ENCODE measurements around the gene TMPRSS9.

Gene TMPRSS9

DNA sequence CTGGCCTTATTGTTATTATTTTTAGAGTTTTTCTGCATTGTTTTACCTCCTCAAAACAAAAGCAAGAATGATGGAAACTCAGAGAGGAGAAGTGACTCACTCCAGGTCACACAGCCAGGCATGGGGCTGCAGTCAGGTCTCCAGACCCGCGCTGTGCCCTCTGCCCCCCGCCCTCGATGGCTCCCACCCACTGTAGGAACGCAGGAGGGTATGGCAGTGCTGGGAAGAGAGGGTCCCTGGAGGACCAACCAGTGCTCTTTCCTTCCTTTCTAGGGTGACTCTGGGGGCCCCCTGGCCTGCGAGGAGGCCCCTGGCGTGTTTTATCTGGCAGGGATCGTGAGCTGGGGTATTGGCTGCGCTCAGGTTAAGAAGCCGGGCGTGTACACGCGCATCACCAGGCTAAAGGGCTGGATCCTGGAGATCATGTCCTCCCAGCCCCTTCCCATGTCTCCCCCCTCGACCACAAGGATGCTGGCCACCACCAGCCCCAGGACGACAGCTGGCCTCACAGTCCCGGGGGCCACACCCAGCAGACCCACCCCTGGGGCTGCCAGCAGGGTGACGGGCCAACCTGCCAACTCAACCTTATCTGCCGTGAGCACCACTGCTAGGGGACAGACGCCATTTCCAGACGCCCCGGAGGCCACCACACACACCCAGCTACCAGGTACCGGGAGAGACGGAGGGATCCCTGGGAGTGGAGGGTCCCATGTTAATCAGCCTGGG lies 61.7 kb downstream of the TMPRSS9 start:
- no peak for DNase-seq (ENCODE audit: low spot score)

DNA sequence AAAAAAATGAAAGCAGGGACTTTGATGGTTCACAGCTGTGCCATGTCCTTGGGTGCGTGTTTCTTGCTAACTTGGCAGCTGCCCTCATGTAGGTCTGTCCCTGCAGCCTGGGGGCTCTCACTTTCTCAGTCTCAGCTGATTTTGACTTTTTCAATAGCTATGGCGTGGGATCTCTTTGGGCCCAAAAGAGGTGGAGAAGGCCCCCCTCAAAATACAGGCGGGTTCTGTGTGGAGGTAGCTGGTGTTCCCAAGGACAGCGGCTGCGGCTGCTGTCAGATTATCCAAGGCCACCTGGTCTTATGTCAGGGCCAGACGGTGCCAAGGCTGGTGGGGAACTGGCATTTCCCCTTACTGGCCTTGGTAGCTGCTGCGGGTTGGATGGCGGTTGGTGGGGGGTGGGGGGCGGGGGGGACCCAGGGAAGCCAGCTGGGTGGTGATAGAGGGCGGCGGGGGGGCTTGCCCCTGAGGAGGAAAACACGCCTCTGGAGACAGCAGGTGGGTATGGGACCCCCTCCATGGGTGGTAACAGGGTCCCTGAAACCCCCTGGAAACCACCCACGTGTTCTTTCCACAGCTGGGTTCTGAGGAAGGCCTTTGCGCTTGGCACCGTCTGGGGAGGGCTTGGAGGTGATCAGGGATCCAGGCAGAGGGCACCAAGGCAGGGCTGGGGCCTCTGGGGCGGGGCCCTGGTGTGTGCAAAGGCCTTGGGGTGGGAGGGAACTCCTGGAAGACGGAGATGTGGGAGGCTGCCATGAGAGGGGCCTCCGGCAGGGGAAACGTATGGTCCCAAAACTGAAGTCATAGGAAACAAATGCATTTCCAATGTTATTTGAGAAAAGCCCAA lies 63.2 kb downstream of the TMPRSS9 start:
- no peak for DNase-seq (ENCODE audit: low spot score)

DNA sequence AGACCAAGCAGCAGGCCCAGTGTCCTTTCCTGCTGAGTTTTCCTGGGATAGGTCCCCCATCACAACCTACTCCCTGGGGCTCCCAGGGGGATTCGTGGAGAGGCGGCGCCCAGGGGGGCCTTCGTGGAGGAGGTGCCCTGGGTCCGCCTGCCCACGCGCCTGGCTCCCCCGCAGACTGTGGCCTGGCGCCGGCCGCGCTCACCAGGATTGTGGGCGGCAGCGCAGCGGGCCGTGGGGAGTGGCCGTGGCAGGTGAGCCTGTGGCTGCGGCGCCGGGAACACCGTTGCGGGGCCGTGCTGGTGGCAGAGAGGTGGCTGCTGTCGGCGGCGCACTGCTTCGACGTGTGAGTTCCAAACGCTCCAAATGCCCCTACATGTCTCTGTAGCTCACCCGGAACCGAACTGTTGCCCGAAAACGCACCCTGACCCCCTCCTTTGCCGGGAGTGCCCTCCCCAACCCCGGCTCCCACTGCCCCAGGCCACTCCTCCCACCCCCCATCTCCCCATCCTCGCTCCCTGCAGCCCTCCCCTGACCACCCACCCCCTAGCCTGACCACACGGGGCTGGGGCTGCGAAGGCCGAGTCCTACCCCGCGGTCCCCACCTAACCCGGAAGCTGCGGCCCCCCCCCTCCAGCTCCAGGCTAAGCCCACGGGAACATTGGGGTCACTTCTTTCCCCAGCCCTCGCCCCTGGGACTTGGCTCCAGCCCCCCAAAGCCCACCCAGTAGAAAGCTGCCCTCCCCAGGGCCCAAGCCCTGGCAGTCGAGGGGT lies 64.0 kb downstream of the TMPRSS9 start:
- no peak for DNase-seq (ENCODE audit: low spot score)

DNA sequence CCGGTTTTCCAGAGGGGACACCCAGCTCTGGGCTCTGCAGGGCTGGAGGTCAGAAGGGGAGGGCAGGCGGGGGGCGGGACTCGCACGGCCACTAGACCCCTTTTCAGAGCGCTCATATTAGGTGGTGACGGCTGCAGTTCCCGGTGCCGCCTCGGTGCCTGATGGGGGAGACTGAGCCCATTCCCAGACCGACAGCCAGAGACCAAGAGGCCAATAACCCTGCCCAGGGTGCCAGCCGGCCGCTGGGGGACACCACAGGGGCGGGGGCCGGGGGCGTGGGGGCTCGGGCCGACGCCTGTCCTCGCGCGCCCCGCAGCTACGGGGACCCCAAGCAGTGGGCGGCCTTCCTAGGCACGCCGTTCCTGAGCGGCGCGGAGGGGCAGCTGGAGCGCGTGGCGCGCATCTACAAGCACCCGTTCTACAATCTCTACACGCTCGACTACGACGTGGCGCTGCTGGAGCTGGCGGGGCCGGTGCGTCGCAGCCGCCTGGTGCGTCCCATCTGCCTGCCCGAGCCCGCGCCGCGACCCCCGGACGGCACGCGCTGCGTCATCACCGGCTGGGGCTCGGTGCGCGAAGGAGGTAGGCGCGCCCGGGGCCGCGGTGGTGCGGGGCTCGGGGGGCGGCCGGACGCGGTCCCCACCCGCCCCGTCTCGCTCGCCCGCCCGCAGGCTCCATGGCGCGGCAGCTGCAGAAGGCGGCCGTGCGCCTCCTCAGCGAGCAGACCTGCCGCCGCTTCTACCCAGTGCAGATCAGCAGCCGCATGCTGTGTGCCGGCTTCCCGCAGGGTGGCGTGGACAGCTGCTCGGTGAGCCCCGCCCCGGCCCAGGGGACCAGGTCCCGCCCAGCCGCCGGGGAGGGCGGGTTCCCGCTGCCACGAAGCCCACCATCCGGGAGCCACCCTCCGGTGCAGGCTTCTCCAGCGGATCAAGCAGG lies 64.9 kb downstream of the TMPRSS9 start:
- peak; percentile 83 for DNase-seq (ENCODE audit: low spot score)

DNA sequence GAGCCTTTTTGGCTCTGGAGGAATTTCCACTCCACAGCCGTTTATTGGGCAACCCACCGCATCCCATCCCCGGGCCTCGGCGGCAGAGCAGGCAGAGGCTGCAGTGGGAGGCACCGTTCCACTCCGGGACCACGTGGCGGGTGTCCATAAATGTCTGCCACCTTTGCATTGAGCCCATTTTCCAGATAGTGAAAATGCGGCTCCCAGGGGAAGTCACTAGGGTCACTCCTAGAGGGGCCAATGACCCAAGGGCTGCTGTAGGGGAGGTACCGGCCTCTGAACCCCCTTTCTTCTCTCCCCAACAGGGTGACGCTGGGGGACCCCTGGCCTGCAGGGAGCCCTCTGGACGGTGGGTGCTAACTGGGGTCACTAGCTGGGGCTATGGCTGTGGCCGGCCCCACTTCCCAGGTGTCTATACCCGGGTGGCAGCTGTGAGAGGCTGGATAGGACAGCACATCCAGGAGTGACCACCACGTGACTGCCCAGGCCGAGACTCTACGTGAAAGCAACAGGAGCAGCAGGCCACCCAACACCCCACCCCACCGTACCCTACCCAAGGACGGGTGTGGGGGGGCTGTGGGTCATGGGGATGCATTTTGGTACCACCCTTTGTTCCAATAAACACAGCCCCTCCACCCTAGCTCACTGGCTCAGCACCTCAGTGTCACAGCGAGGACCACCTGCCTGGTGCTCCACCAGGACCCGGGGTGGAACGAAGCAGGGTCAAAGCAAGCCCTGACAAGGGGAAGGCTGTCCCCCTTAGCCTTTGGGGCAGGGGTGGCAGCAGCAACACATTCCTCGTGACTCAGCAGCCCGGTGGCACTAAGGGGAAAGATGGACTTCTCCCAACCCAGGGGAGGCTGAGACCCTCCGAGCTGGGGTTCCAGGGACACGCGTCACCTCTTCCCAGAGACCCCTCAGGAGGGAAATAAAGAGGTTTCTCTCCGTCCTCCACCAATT lies 65.8 kb downstream of the TMPRSS9 start:
- no peak for DNase-seq (ENCODE audit: low spot score)

DNA sequence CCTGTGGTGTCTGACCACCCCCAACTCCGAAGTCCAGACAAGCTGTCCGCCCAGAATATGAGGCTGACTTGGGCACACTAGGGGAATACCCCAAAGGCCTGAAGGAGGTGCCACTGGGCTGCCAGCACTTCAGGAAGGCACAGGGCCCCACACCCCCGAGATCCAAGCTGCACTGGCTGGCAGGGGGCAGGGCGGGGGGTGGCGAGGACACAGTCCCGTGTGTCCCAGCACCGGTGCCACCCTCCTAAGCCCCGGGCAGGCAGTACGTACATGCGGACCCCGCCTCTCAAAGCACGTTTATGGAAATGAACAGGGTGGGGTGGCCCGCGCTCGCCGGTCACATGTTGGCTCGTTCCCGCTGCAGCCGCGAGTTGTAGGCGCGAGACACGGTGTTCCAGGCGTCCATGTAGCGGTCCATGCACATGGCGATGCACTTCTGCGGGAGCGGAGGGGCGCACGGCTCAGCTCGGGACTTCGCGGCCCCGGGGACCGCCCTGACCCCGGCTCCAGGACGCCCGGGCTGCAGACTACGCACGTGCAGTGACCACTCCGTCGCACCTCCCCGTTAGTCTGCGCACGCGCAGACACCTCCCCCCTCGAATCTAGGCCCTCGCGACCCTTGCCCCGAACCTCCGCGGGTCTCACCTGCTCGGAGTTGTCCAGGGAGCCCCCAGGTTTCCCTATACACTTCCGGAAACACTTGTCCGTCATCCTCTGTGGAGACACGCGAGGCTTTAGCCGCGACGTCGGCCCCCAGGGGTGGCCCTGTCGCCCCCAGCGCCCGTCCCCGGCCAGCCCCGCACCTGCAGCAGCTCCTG lies 66.8 kb downstream of the TMPRSS9 start:
- DNase-seq (ENCODE audit: low spot score), result no peak

DNA sequence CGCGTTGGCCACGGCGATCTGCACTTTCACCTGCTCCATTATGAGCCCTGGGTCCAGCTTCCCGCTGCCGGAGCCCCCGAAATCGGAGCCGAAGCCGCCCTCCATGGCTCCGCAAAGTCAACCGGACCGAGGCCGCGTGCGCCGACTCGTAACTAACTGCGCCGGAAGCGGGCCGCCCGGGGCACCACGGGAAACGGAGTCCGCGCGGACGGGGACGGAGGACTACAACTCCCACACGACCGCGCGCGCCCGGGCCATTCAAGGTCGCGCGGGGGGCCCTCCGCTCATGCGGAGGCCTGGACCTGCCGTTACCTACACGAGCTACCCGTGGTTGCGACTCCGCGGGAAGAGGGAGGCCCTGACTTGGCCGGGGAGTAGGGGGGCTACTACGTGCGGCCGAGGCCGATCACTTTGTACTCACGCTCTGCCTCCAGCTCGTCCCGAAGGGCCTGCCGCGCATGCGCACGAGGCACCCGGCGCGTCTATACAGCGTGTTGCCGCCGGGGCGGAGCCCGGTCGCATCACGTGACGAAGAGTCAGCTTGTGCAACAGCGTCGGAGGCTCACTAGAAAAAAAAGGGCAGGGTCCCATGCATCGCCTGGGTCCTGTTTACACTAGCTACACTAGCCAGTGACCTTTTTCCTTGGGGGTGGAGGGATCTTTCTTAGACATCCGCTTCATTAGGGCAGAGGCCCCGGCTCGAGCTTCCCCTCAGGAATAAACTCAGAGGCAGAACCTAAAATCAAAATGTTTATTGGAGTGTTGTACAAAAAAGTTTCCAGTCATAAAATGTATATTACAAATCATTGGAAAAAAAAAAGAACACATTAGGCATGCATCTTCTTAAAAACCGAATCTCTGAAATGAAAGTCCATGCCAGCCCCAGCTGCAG lies 67.6 kb downstream of the TMPRSS9 start, which contains the start of gene TIMM13:
TIMM13 (minus strand) TSS at position 158 of the 892 bp plus-strand sequence; CDS start at position 105, 53 bp downstream.
- DNase-seq (ENCODE audit: low spot score), result peak; percentile 99

DNA sequence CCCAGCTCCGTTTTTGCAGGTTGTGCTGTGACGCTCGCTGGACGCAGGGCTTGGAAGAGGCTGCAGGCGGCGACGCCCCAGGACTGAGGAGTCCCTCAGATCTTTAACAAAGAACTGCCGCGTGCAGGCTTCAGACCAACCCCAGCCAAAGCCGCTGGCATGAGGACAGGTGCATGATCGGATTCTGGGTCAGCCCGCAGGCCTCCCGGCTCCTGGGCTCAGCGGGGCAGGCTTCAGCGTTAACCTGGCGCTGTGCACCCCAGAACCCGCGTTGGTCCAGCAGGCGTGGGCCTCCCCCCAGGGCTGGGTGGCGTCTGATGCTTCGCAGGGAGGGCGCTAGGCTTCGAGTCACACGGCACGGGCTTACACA lies 68.2 kb downstream of the TMPRSS9 start:
- DNase-seq (ENCODE audit: low spot score), result no peak

DNA sequence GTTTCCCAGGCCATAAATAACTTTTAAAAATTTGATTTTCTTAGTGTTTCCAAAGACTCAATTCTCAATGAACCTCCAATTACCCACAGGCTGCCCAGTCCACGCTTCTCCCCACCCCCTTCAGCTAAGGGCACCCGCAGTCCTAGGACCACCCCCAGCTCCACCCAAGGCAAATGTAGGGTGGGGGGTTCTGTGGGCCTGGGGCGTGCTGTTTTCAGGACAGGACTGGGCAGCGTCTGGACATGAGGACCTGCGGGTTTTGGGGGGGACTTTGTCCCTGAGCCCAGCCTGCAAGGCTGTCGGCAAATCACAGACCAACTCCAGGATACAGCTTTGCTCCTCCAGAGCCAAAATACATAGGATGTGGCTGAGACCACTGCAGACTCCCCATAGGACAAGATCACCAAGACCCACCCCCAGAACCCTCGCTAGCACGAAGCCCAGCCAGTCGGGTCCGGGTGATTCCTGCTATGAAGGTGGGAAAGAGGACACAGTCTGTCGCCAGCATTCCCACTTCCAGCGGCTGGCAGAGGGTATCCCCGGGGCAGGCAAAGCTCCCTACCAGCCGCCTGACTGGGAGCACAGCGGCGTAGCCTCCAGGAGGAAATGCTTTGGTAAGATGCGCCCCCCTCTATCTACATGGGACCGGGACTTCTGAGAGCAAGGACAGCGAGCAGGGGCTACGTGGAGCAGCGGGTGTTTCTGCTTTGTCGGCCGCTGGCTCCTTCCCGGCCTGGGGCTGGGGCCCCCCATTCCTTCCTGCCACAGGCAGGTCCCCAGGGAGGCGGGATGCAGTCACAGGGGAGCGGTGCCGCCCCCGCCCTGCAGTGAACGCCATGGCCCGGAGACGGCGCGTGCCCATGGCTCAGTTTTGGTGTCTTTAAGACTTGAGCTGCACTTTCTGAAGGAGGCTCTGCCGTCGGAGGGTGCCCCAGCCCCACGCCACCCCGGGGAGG lies 69.0 kb downstream of the TMPRSS9 start:
- DNase-seq (ENCODE audit: low spot score), result no peak

DNA sequence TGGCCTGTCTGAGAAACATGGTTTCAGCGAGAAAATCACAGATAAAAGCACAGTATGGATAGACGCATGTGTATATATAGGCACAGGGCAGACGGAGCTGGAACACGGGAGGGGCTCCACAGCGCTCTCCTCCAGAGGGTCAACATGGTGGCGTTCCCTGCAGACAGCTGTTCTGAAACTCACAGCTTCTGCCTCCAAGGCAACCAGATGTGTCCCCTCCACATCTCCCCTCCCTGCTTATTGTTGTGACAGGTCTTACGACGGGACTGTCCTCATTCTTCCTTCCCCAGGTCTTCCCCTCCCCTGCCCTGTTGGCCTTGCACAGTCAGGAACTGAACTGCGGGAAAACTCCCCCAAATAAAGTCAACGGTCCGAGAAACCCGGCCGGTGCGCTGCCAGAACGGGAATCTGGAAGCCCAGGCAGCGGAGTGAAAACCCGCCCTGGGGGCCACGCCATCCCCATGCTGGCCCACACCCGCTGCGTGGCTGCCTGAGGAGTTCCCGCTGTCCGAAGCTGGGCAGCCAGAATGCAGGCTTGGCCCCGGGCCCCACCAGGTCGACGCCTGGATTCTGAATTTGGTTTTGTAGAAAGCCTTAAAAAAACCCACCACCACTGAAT lies 70.0 kb downstream of the TMPRSS9 start:
- DNase-seq (ENCODE audit: low spot score), result no peak

DNA sequence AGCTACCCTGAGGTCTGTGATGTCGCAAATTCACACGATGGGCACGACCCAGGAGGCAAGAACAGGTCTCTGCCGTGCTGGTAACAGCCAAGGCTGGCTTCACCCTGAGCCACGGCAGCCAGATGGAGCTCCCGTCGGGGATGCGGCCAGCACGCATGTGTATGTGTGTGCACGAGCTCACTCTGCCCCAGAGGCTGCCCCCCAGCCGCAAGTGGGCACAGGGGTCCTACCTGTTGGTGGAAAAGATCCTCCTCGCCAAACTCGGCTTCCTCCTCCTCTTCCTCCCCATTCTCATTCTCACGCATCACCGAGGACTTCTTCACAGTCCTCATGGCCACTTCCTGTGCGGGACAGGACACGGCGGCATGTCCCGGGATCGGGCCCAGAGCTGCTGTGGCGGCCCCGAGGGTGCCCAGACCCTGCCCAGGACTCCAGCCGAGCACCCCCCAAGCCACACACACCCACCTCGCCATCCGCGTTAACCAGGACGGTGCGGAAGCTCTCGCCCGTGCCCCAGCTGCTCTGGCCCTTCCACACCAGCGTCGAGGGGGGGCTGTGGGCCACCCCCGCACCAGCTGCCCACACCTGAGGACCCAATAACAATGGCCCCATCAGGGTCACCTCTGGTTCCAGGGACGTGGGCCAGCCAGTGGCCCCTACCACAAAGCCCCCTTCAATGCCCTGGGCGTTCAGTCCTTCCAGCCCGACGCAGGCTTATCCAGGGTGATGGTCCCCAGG lies 71.4 kb downstream of the TMPRSS9 start:
- no peak for DNase-seq (ENCODE audit: low spot score)

DNA sequence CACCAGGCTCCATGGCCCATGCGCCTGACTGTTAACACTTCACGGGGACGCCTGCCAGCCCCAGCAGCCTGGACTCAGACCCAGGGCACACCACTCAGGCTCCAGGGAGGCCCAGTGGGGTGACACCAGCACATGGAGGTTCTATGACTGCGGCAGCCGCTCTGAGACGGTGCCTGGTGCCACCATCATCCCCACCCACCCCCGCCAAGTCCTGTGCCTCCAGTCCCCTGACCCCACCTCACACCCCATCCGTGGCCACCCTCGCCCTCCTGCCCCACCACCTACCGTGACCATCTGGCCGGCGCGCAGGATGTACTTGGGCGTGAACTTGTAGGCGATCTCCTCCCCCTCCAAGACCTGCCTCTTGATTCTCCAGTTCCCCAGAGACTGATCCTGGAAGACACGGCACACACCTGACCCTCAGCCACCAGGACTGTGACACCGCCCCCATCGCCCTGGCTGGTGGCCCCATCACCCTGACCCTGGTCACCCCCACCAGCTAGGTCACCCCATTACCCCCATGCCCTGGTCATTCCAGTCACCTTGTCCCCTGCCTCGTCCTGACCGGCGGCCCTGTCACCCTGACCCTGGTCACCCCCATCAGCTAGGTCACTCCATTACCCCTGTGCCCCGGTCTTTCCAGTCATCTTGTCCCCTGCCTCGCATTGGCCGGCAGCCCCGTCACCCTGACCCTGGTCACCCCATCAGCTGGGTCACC lies 72.2 kb downstream of the TMPRSS9 start:
- no peak for DNase-seq (ENCODE audit: low spot score)

DNA sequence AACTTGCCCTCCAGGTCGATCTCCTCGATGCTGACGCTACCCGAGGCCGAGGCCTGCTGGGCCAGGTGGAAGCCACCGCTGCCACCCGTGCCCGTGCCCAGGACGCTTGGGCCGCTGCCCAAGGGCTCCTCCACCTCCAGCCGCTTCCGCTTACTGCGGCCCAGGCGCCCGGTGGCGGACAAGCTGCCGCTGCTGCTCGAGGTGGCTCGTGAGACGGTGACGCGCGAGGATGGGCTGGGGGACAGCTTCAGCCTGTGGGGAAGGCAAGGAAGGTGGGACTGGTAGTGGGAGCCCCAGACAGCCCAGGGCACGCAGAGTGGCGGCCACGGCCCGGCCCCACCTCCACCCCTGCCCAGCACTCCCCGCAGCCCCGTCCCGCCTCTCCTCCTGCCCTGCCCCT lies 73.8 kb downstream of the TMPRSS9 start:
- no peak for DNase-seq (ENCODE audit: low spot score)

DNA sequence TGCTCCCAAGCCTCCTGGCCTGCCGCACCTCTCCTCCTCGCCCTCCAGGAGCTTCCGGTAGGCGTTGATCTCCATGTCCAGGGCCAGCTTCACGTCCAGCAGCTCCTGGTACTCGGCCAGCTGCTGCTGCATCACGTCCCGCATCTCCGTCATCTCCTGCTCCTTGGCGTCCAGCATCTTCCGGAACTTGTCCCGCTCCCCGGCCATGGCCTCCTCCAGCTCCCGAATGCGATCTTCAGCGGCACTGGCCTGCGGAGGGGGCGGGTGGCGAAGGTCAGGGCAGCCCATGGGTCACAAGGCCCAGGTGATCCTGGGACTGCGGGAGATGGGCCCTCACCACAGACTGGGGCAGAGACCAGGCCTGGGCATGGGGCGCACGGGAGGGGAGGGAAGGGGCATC lies 74.2 kb downstream of the TMPRSS9 start:
- DNase-seq (ENCODE audit: low spot score), result no peak

DNA sequence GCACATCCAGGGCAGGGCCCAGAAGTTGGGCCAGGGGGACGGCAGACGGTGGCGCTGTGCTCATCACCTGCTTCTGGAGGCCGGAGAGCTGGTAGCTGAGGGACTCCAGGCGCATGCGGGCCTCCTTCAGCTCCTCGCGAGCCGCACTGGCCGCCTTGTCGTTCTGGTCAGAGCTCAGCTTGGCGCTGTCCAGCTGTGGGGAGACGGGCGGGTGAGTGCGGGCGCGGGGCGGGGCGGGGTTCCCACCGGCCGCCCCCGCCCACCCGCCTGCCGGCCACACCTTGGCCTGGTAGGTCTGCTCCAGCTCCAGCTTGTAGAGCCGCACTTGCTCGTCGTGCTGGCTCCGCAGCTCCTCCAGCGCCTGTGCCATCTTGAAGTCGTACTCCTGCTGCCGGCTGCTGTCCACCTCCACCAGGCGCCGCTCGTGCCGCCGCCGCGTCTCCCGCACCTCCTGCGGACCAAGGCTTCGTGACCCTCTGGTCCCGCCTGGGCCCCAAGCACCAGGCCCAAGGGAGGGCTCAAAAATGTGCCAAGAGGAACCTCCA lies 74.7 kb downstream of the TMPRSS9 start:
- no peak for DNase-seq (ENCODE audit: low spot score)
